Right renal cortex interstitium (tissue), 3 donors: ENCODE measurements around the gene TAF4. TPM values are rescaled to one million over a fixed set of nuclear protein-coding genes. Genes with fewer than 3 reads are reported as not detected.
"Not testable (repeated sequence)": the region's sequence is repeated elsewhere in the genome, so short reads cannot be mapped to it uniquely, and the experiment has no call there.

Source experiments
- DNase-seq, 3 donors: peaks; one replicate each; pipeline ENCODE4 v3.0.0-alpha.2; 2013; ENCODE audit warnings: low read depth in 3 of 3, low spot score in 2 of 3
- polyA plus RNA-seq, 3 donors: library from polyadenylated mRNA; unstranded; fragments of 120-200 nt; gene quantifications; one replicate each; pipeline ENCODE4 v1.2.1, GENCODE V29; 2013; ENCODE audit not compliant: insufficient read length in 3 of 3

The TAF4 gene
- 10 to 100 TPM; 14.1 to 16.1 (median 14.8) TPM for polyA plus RNA-seq

GRCh38 chr20:62065674-62066338, at the start of gene TAF4:
TSS of gene TAF4 (minus strand) at chr20:62065881. CDS start at chr20:62065810, 71 bp downstream.
- DNase-seq: peak in 2 of 3 donors; percentile 45 to 49

- no peak for DNase-seq
Observed at GRCh38 chr20:62114894-62115293, 49.2 kb upstream of the TAF4 start.

- DNase-seq: no peak
Observed at GRCh38 chr20:62112368-62112767, 46.7 kb upstream of the TAF4 start.

- no peak for DNase-seq
Observed at GRCh38 chr20:62111148-62111547, 45.5 kb upstream of the TAF4 start.

- no peak for DNase-seq
Observed at GRCh38 chr20:62105592-62105991, 39.9 kb upstream of the TAF4 start.

- no peak for DNase-seq
Observed at GRCh38 chr20:62104791-62105345, 39.2 kb upstream of the TAF4 start.

- DNase-seq: no peak
Observed at GRCh38 chr20:62104234-62104789, 38.6 kb upstream of the TAF4 start.

GRCh38 chr20:62103508-62104233, 38.0 kb upstream of the TAF4 start:
- DNase-seq: no peak

- DNase-seq: no peak
Observed at GRCh38 chr20:62101078-62101477, 35.4 kb upstream of the TAF4 start.

- no peak for DNase-seq
Observed at GRCh38 chr20:62097881-62098407, 32.3 kb upstream of the TAF4 start.

- DNase-seq: no peak
Observed at GRCh38 chr20:62096421-62097380, 31.0 kb upstream of the TAF4 start.

- no peak for DNase-seq
Observed at GRCh38 chr20:62089393-62089792, 23.7 kb upstream of the TAF4 start.

- DNase-seq: no peak
Observed at GRCh38 chr20:62088258-62089127, 22.8 kb upstream of the TAF4 start.

GRCh38 chr20:62087632-62088031, 22.0 kb upstream of the TAF4 start:
- DNase-seq: no peak

- DNase-seq: no peak
Observed at GRCh38 chr20:62087227-62087626, 21.5 kb upstream of the TAF4 start.

GRCh38 chr20:62085206-62085605, 19.5 kb upstream of the TAF4 start:
- DNase-seq: no peak

- not testable (repeated sequence) for DNase-seq
Observed at GRCh38 chr20:62084224-62084623, 18.5 kb upstream of the TAF4 start.

- no peak for DNase-seq
Observed at GRCh38 chr20:62083312-62083711, 17.6 kb upstream of the TAF4 start.
